ENCODE data around the gene AAGAB.

Gene AAGAB

DNA sequence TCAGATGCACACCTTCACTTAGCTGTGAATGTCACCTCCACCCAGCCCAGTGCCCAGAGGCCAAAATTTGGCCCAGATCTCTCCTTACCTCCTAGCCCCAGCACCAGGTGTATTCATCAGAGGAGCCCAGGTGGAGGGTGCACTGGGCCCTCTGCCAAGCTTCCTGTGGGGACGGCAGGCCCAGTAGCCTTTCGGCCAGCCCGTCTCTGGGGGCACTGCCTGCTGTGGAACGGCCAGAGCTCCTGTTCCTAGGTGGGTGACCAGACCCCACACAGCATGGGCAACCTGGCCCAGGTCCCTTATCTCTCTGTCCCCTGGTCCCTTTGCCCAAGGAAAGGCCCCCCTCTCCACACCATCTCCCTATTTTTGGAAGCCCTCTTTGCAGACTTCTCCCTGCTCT, 67.8 kb downstream of the AAGAB start:
- TF ChIP-seq, protein P1, sequence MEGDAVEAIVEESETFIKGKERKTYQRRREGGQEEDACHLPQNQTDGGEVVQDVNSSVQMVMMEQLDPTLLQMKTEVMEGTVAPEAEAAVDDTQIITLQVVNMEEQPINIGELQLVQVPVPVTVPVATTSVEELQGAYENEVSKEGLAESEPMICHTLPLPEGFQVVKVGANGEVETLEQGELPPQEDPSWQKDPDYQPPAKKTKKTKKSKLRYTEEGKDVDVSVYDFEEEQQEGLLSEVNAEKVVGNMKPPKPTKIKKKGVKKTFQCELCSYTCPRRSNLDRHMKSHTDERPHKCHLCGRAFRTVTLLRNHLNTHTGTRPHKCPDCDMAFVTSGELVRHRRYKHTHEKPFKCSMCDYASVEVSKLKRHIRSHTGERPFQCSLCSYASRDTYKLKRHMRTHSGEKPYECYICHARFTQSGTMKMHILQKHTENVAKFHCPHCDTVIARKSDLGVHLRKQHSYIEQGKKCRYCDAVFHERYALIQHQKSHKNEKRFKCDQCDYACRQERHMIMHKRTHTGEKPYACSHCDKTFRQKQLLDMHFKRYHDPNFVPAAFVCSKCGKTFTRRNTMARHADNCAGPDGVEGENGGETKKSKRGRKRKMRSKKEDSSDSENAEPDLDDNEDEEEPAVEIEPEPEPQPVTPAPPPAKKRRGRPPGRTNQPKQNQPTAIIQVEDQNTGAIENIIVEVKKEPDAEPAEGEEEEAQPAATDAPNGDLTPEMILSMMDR (IDR thresholded peaks at IDR 0.05), result no peak
- peaks cover 81% of the 10 kb centered on the region for H3K36me3 Mint-ChIP-seq (ENCODE audit: low read depth)
- DNase-seq, result no peak
- no peak overlapping the region for H3K27ac Mint-ChIP-seq
- H3K27me3 Mint-ChIP-seq (ENCODE audit: low read depth, poor library complexity), result peaks cover 8% of the 10 kb centered on the region
- H3K4me1 Mint-ChIP-seq, result peaks cover 7% of the 10 kb centered on the region
- no peaks in the 10 kb centered on the region for H3K9me3 Mint-ChIP-seq
- no peak overlapping the region for H3K4me3 Mint-ChIP-seq

DNA sequence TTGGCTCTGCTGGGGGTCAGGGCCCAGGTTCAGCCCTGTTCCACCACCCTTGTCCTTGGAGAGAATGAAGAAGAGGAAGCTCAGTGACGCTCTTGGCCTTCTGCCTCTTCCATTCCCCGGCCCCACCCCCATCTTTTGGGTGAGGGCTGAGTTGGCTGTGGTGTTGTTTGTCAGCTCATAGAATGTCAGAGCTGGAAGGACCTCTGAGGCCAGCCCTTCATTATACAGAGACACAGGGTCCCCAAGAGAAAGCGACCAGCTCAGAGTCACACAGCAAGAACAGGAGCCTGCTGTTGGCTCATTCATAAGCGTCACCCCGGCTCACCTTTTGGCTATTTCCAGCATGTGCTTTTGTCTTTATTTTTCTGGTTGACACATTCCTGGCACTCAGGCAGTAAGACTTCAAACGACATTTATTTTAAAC, 68.2 kb downstream of the AAGAB start:
- Mint-ChIP-seq H3K36me3 (ENCODE audit: low read depth) (peaks cover 77% of the 10 kb centered on the region), H3K27ac (peak overlapping the region; percentile 75), H3K27me3 (ENCODE audit: low read depth, poor library complexity) (peaks cover 8% of the 10 kb centered on the region)

DNA sequence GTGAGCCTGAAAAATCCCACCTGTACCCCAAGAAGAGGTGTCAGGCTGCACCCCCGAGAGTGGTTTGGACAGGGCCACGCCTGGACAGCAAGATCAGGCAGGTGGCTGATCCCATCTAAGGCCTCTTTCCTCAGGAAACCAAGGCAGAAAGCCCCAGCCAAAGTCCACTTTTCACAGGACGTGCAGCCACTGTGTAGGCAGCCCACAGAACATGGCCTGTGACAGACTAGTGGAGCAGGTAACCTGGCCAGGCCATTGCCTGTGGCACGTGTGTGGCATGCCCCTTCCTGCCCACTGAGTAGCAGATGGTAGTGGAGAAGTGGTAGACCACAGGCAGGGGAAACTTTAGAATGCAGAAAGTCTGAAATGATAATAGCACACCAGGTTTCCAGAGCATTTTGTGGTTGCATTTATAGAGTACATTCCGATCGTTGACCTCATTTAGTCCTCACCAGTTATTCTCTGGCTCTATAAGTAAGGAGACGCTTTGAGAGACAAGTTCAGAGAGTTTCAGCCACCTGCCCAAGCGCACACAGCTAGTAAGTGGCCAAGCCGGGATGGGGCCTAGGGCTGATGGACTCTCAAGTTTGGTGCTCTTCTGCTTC, 68.7 kb downstream of the AAGAB start:
- H3K27me3 Mint-ChIP-seq (ENCODE audit: low read depth, poor library complexity), result peaks cover 8% of the 10 kb centered on the region
- TF ChIP-seq, protein P1 (IDR thresholded peaks at IDR 0.05), result no peak
- no peak overlapping the region for H3K4me3 Mint-ChIP-seq
- no peak for DNase-seq
- peak overlapping the region; percentile 75 for H3K27ac Mint-ChIP-seq
- H3K9me3 Mint-ChIP-seq, result no peaks in the 10 kb centered on the region
- H3K36me3 Mint-ChIP-seq (ENCODE audit: low read depth), result peaks cover 72% of the 10 kb centered on the region
- H3K4me1 Mint-ChIP-seq, result peaks cover 7% of the 10 kb centered on the region

More for the DNA sequence above, 68.2 kb downstream of the AAGAB start:
- H3K4me3 Mint-ChIP-seq, result no peak overlapping the region
- TF ChIP-seq, protein P1 (IDR thresholded peaks at IDR 0.05), result no peak
- peaks cover 7% of the 10 kb centered on the region for H3K4me1 Mint-ChIP-seq
- no peak for DNase-seq
- H3K9me3 Mint-ChIP-seq, result no peaks in the 10 kb centered on the region

DNA sequence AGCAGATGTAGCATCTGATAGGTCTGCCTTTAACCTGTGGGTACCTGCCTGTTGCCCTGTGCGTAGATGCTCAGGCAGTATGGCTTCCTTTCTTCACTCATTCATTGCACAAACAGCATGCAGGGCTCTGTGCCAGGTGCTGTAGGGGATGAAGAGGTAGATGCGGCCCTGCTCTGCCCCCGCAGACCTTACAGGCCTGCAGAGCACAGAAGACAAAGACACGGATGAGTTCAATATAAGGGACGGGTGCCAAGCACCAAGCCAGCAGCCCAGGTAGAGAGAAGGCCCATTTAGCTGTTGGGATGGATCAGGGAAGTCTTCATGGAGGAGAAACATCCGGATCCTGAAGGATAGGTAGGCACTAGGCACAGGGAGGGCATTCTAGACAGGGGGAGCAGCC, 69.4 kb downstream of the AAGAB start:
- Mint-ChIP-seq H3K27ac (no peak overlapping the region), H3K36me3 (ENCODE audit: low read depth) (peaks cover 67% of the 10 kb centered on the region), H3K4me3 (no peak overlapping the region), H3K9me3 (no peaks in the 10 kb centered on the region), H3K27me3 (ENCODE audit: low read depth, poor library complexity) (peaks cover 8% of the 10 kb centered on the region), H3K4me1 (peaks cover 7% of the 10 kb centered on the region)
- TF ChIP-seq, protein P1 (IDR thresholded peaks at IDR 0.05), result no peak
- no peak for DNase-seq

DNA sequence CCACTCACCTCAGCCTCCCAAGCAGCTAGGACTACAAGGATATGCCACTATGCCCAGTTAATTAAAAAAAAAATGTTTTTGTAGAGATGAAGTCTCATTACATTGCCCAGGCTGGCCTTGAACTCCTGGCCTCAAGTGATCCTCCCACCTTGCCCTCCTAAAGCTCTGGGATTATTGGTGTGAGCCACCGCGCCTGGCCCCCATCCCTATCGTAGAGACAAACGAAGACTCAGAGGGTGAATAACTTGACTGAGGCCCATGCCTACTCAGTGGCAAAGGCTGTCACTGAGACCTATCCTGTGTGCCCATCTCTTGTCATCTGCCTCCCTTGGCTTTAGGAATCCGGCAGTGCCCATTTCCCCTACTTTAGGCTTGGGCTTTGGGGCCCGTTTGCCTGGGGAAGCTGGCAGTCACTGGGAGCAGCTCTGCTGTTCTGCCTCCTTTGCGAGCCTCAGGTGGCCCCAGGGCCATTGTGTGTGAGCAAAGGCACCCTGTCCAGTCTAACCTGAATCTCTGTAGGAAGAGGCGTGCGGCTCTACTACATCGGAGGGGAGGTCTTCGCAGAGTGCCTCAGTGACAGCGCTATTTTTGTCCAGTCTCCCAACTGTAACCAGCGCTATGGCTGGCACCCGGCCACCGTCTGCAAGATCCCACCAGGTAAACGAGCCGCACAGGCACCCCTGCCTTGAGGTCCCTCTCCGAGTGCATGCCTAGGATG, 70.1 kb downstream of the AAGAB start:
- Mint-ChIP-seq H3K36me3 (ENCODE audit: low read depth) (peaks cover 67% of the 10 kb centered on the region), H3K9me3 (no peaks in the 10 kb centered on the region), H3K4me3 (no peak overlapping the region), H3K27me3 (ENCODE audit: low read depth, poor library complexity) (peaks cover 3% of the 10 kb centered on the region), H3K27ac (no peak overlapping the region), H3K4me1 (peaks cover 7% of the 10 kb centered on the region)
- DNase-seq, result no peak
- TF ChIP-seq, protein P1 (IDR thresholded peaks at IDR 0.05), result no peak
